Natural killer cell (primary cell): ENCODE results near the gene EPS8L2. TPM values are rescaled to one million over a fixed set of nuclear protein-coding genes. Genes with fewer than 3 reads are reported as not detected.

ENCODE experiments used
- ATAC-seq, 3 donors: fragments of 150-1000 bp in 2 of 3; fragments of 200-7000 bp in 1 of 3; cut with Tn5 transposase; 1 replicate in 1 of 3; 2 replicates in 2 of 3; pipeline ENCODE4 v1.10.0; 2021; ENCODE audit warnings: mild to moderate bottlenecking in 2 of 3, moderate library complexity in 2 of 3
- DNase-seq, 2 donors: peaks; one replicate each; pipeline versions ENCODE4 v3.0.0 to v3.0.0-alpha.2; 2013 to 2021; ENCODE audit warnings: mixed read lengths in 1 of 2
- H3K27ac ChIP-seq: one replicate; pipeline ENCODE4 v1.5.1; 2013; ENCODE audit warnings: mild to moderate bottlenecking, low read length
- H3K27me3 ChIP-seq: one replicate; pipeline ENCODE4 v1.6.1; 2013; ENCODE audit warnings: low read length; ENCODE audit not compliant: control insufficient read depth, insufficient read depth
- H3K36me3 ChIP-seq: one replicate; pipeline ENCODE4 v1.6.1; 2013; ENCODE audit warnings: low read length; ENCODE audit not compliant: control insufficient read depth, insufficient read depth
- H3K4me1 ChIP-seq: one replicate; pipeline ENCODE4 v1.6.1; 2013; ENCODE audit warnings: low read length; ENCODE audit not compliant: control insufficient read depth, insufficient read depth
- H3K4me3 ChIP-seq: one replicate; pipeline ENCODE4 v1.5.1; 2013; ENCODE audit warnings: low read length
- H3K9me3 ChIP-seq: one replicate; pipeline ENCODE4 v1.6.1; 2013; ENCODE audit warnings: low read length; ENCODE audit not compliant: control insufficient read depth, insufficient read depth
- H3K27ac Mint-ChIP-seq, 2 donors: one replicate each; pipeline ENCODE4 v1.8.0; 2022; ENCODE audit warnings: mild to moderate bottlenecking in 2 of 2, mixed read lengths in 2 of 2, moderate library complexity in 1 of 2
- H3K27me3 Mint-ChIP-seq, 2 donors: one replicate each; pipeline ENCODE4 v1.8.0; 2022; ENCODE audit warnings: low read depth in 2 of 2, mixed read lengths in 2 of 2
- H3K36me3 Mint-ChIP-seq: one replicate; pipeline ENCODE4 v1.8.0; 2022; ENCODE audit warnings: mixed read lengths
- H3K4me1 Mint-ChIP-seq, 2 donors: one replicate each; pipeline ENCODE4 v1.8.0; 2022; ENCODE audit warnings: mixed read lengths in 2 of 2
- H3K4me3 Mint-ChIP-seq: one replicate; pipeline ENCODE4 v1.8.0; 2022; ENCODE audit warnings: mild to moderate bottlenecking, moderate library complexity, mixed read lengths
- H3K9me3 Mint-ChIP-seq, 2 donors: one replicate each; pipeline ENCODE4 v1.8.0; 2022; ENCODE audit warnings: mixed read lengths in 2 of 2
- CTCF ChIP-seq: fragments of 200-600 bp; IDR thresholded peaks from one replicate; pipeline ENCODE4 v1.8.0; 2022; ENCODE audit warnings: antibody characterized with exemption
- WGBS: methylation state at CpG from one replicate; pipeline ENCODE4 v1.1.7; 2013; ENCODE audit warnings: missing lambda C conversion rate; ENCODE audit not compliant: insufficient coverage; 5-methylcytosine and 5-hydroxymethylcytosine counted together
- intact Hi-C: fragments of 100-400 bp; cut with micrococcal nuclease; formaldehyde crosslinking; loops from one replicate; pipeline ENCODE4 v1.14.2; 2022
- total RNA-seq, 4 donors: library from RNA; stranded (reverse); fragments of 120-200 nt in 1 of 4; gene quantifications; one replicate each; pipeline versions ENCODE4 v1.2.3 to v1.2.4, GENCODE V29; 2013 to 2022

EPS8L2 gene
- total RNA-seq, 3 donors from 2014 or later (not counting 1 experiment from before 2014, with no cell fraction given) = 6.9 to 10.9 (median 9.3) TPM

DNA sequence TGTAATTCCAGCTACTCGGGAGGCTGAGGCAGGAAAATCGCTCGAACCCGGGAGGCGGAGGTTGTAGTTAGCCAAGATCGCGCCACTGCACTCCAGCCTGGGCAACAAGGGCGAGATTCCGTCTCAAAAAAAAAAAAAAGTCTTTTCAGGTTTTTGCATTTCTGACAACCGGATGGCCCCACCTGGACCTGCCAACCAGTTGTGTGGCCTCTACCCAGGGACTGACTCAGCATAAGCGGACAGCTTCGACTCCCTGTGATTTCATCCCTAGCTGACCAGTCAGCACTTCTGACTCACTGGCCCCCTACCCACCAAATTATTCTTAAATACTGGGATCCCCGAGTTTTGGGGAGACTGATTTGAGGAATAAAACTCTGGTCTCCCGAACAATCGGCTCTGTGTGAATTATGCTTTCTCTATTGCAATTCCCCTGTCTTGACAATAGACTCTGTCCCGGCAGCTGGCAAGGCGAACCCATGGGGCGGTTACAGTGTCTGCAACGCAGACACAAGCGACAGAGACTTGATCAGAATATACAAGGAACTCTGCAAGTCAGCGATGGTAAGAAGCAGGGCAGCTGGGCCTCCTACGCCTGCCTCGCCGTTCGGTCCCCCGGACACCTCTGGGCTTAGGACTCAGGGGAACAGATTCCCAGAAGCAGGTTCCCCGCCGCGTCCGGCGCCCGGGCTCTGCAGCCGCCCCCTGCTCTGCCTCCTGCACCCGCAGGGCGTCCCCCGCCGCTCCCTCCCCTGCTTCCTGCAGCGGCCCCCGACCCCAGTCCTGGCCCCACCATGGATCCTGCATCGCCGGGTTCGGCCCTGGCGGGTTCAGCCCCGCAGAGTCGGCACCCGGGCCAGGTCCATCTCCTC, 40.5 kb downstream of the EPS8L2 start:
- Histone ChIP-seq H3K27ac (peak overlapping the region; percentile 29), H3K9me3 (no peaks in the 10 kb centered on the region), H3K4me1 (peaks cover 22% of the 10 kb centered on the region), H3K4me3 (peak overlapping the region; percentile 56), H3K36me3 (no peaks in the 10 kb centered on the region), H3K27me3 (no peaks in the 10 kb centered on the region)
- Mint-ChIP-seq H3K4me3 (peak overlapping the region; percentile 93), H3K27ac (peak overlapping the region in 1 of 2 donors; percentile 83), H3K9me3 (no peaks in the 10 kb centered on the region), H3K36me3 (no peaks in the 10 kb centered on the region), H3K4me1 (peaks cover 9 to 14% of the 10 kb centered on the region in 2 donors), H3K27me3 (no peaks in the 10 kb centered on the region)
- ATAC-seq (peak; percentile 12 to 38 (median 33)), DNase-seq (peak in 1 of 2 donors; percentile 65)
- TF ChIP-seq CTCF = no peak
- 26% methylated on average over 46 of the region's 46 CpGs for WGBS
- intact Hi-C loops = no loop called here

DNA sequence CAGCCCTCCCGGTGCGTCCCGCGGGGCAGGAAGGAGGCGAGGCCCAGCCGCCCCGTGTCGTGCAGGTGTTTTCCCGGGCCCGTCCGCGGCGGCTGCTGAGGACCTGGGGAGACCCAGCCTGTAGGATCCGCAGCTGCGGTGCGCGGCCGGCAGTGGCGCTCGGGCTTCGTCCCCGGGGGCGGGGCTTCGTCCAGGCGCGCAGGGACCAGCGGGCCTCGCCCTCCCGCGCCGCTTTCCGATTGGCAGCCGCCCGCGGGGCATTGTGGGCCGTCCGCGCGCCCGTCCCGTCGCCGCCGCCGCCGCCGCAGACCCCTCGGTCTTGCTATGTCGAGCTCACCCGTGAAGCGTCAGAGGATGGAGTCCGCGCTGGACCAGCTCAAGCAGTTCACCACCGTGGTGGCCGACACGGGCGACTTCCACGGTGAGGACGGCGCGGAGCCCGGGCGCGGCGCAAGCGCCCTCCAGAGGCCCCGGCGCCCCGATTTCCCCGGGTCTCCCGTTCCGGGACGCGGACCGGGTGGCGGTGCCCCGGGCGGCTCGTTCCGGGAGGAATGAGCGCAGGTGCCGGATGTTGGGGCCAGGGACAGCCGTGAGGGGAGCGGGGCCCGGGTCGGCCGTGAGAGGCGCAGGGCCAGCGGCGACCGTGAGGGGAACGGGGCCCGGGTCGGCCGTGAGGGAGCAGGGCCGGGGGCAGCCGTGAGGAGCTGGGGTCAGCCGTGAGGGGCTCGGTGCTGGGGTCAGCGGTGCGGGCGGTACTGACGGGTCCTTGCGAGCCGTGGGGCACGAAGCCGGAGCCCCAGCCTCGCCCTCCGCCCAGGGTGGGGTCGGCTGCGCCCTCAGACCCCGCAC, 41.4 kb downstream of the EPS8L2 start, which contains the start of gene TALDO1:
TALDO1 (plus strand) TSS at position 307 of the 849 bp plus-strand sequence; CDS start at position 325, 18 bp downstream.
- ATAC-seq = peak; percentile 91 to 93 (median 92)
- H3K4me3 ChIP-seq = peak within 1 kb of the TSS; percentile 56
- H3K9me3 Mint-ChIP-seq = no peaks in the 10 kb centered on the region
- peak within 1 kb of the TSS; percentile 40 for H3K27ac ChIP-seq
- peak; percentile 77 to 86 for DNase-seq
- under 1% methylated on average over 112 of the region's 112 CpGs for WGBS
- peaks cover 9 to 14% of the 10 kb centered on the region in 2 donors for H3K4me1 Mint-ChIP-seq
- intact Hi-C loops = no loop called here
- peak within 1 kb of the TSS in 1 of 2 donors; percentile 83 for H3K27ac Mint-ChIP-seq
- no peaks in the 10 kb centered on the region for H3K36me3 ChIP-seq
- peak within 1 kb of the TSS; percentile 93 for H3K4me3 Mint-ChIP-seq
- TF ChIP-seq CTCF = no peak
- no peaks in the 10 kb centered on the region for H3K9me3 ChIP-seq
- no peaks in the 10 kb centered on the region for H3K36me3 Mint-ChIP-seq
- H3K27me3 ChIP-seq = no peaks in the 10 kb centered on the region
- H3K27me3 Mint-ChIP-seq = no peaks in the 10 kb centered on the region
- H3K4me1 ChIP-seq = peaks cover 22% of the 10 kb centered on the region

DNA sequence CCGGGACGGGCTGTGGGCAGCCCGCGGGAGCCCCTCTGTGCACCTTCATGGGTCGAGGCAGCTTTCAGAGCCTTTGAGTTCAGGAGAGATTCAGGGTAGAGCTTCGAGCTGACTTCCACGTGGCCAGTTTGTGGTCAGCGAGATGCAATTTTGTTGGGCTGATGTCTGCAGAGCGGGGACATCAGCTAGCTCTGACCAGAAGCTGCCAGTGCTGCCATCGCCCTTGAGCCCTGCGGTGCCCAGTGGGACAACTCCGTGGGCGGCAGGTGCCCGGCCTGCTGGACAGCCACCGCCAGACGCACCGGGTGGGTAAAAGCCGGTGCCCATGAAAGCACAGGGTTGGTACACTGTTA, 42.0 kb downstream of the EPS8L2 start:
- no peaks in the 10 kb centered on the region for H3K36me3 Mint-ChIP-seq
- H3K4me1 ChIP-seq = peaks cover 22% of the 10 kb centered on the region
- H3K9me3 ChIP-seq = no peaks in the 10 kb centered on the region
- no peak for TF ChIP-seq CTCF
- no peak for ATAC-seq
- no peaks in the 10 kb centered on the region for H3K27me3 Mint-ChIP-seq
- H3K36me3 ChIP-seq = no peaks in the 10 kb centered on the region
- WGBS = under 1% methylated on average over 18 of the region's 18 CpGs
- peak overlapping the region in 1 of 2 donors; percentile 58 for H3K27ac Mint-ChIP-seq
- peak overlapping the region; percentile 40 for H3K27ac ChIP-seq
- H3K9me3 Mint-ChIP-seq = no peaks in the 10 kb centered on the region
- peaks cover 9 to 14% of the 10 kb centered on the region in 2 donors for H3K4me1 Mint-ChIP-seq
- DNase-seq = peak in 1 of 2 donors; percentile 22
- peak overlapping the region; percentile 74 for H3K4me3 Mint-ChIP-seq
- H3K4me3 ChIP-seq = peak overlapping the region; percentile 56
- intact Hi-C loops = no loop called here
- H3K27me3 ChIP-seq = no peaks in the 10 kb centered on the region
